Chondrocyte (in vitro differentiated cells): Measurements from ENCODE around the gene GRM5. TPM values are rescaled to one million over a fixed set of nuclear protein-coding genes. Genes with fewer than 3 reads are reported as not detected.
"Not testable (repeated sequence)": the region's sequence is repeated elsewhere in the genome, so short reads cannot be mapped to it uniquely, and the experiment has no call there.

ENCODE experiments used
- DNase-seq: peaks from one replicate; pipeline ENCODE4 v3.0.0; 2021; ENCODE audit warnings: mixed read lengths, low spot score
- H3K27ac Mint-ChIP-seq: one replicate; pipeline ENCODE4 v1.8.0; 2021; ENCODE audit warnings: mild to moderate bottlenecking, moderate library complexity, mixed read lengths; ENCODE audit not compliant: unreplicated experiment
- H3K27me3 Mint-ChIP-seq: 2 replicates; pipeline ENCODE4 v1.8.0; 2021; ENCODE audit warnings: low read depth, mixed read lengths
- H3K36me3 Mint-ChIP-seq: 2 replicates; pipeline ENCODE4 v1.8.0; 2021; ENCODE audit warnings: low read depth, mixed read lengths
- H3K4me1 Mint-ChIP-seq: 2 replicates; pipeline ENCODE4 v1.8.0; 2021; ENCODE audit warnings: low read depth, mild to moderate bottlenecking, mixed read lengths
- H3K4me3 Mint-ChIP-seq: one replicate; pipeline ENCODE4 v1.8.0; 2021; ENCODE audit warnings: mild to moderate bottlenecking, moderate library complexity, mixed read lengths; ENCODE audit not compliant: unreplicated experiment
- H3K9me3 Mint-ChIP-seq: 2 replicates; pipeline ENCODE4 v1.8.0; 2021; ENCODE audit warnings: low read depth, mixed read lengths
- CTCF ChIP-seq: fragments of 200-600 bp; sonication (generic); IDR thresholded peaks from 2 replicates; pipeline ENCODE4 v1.5.0; 2021; ENCODE audit warnings: antibody characterized with exemption, mild to moderate bottlenecking, moderate library complexity
- total RNA-seq: library from RNA; stranded (reverse); gene quantifications from 3 replicates; pipeline ENCODE4 v1.2.1, GENCODE V29; 2021

GRM5 gene
- total RNA-seq, 1 donor from 2014 or later: 0.52 TPM

- Mint-ChIP-seq H3K36me3 (no peaks in the 10 kb centered on the region), H3K4me3 (no peak overlapping the region), H3K27me3 (peaks cover 2% of the 10 kb centered on the region), H3K27ac (no peak overlapping the region), H3K4me1 (no peaks in the 10 kb centered on the region), H3K9me3 (no peaks in the 10 kb centered on the region)
- TF ChIP-seq CTCF: no peak
- DNase-seq: no peak
These were observed 49.6 kb downstream of the GRM5 start for GRCh38 chr11:89016214-89016613.

- no peak overlapping the region for H3K27ac Mint-ChIP-seq
- H3K36me3 Mint-ChIP-seq: no peaks in the 10 kb centered on the region
- H3K27me3 Mint-ChIP-seq: peaks cover 2% of the 10 kb centered on the region
- no peak for TF ChIP-seq CTCF
- DNase-seq: no peak
- no peaks in the 10 kb centered on the region for H3K9me3 Mint-ChIP-seq
- no peaks in the 10 kb centered on the region for H3K4me1 Mint-ChIP-seq
- H3K4me3 Mint-ChIP-seq: no peak overlapping the region
These were observed 50.2 kb downstream of the GRM5 start for GRCh38 chr11:89015614-89016013.

GRCh38 chr11:89000852-89001251 lies 64.9 kb downstream of the GRM5 start:
- not testable (repeated sequence) for H3K36me3 Mint-ChIP-seq, H3K4me3 Mint-ChIP-seq, H3K9me3 Mint-ChIP-seq

GRCh38 chr11:88979641-88980040 lies 86.1 kb downstream of the GRM5 start:
- Mint-ChIP-seq H3K27ac (peak overlapping the region; percentile 0), H3K4me3 (no peak overlapping the region), H3K4me1 (peaks cover 7% of the 10 kb centered on the region), H3K9me3 (no peaks in the 10 kb centered on the region), H3K36me3 (no peaks in the 10 kb centered on the region), H3K27me3 (peaks cover 3% of the 10 kb centered on the region)
- no peak for DNase-seq
- TF ChIP-seq CTCF: no peak

More at GRCh38 chr11:89000852-89001251, 64.9 kb downstream of the GRM5 start:
- H3K27ac Mint-ChIP-seq, H3K4me1 Mint-ChIP-seq, DNase-seq: not testable (repeated sequence)
- peaks cover 16% of the 10 kb centered on the region for H3K27me3 Mint-ChIP-seq

GRCh38 chr11:88978992-88979391 lies 86.8 kb downstream of the GRM5 start:
- H3K9me3 Mint-ChIP-seq, H3K36me3 Mint-ChIP-seq, DNase-seq, H3K4me3 Mint-ChIP-seq, H3K4me1 Mint-ChIP-seq, H3K27ac Mint-ChIP-seq, H3K27me3 Mint-ChIP-seq: not testable (repeated sequence)

- H3K4me3 Mint-ChIP-seq, H3K9me3 Mint-ChIP-seq, DNase-seq, H3K4me1 Mint-ChIP-seq, H3K27me3 Mint-ChIP-seq, H3K27ac Mint-ChIP-seq, H3K36me3 Mint-ChIP-seq: not testable (repeated sequence)
These were observed 90.3 kb downstream of the GRM5 start for GRCh38 chr11:88975441-88975840.

- H3K27me3 Mint-ChIP-seq: peaks cover 8% of the 10 kb centered on the region
- H3K4me1 Mint-ChIP-seq: no peaks in the 10 kb centered on the region
- peaks cover 4% of the 10 kb centered on the region for H3K9me3 Mint-ChIP-seq
- no peak for DNase-seq
- H3K4me3 Mint-ChIP-seq: no peak overlapping the region
- no peaks in the 10 kb centered on the region for H3K36me3 Mint-ChIP-seq
- no peak for TF ChIP-seq CTCF
- H3K27ac Mint-ChIP-seq: no peak overlapping the region
These were observed 93.6 kb downstream of the GRM5 start for GRCh38 chr11:88972210-88972609.

GRCh38 chr11:88961621-88962020 lies 104.2 kb downstream of the GRM5 start:
- not testable (repeated sequence) for H3K27ac Mint-ChIP-seq, H3K36me3 Mint-ChIP-seq, H3K9me3 Mint-ChIP-seq, H3K4me3 Mint-ChIP-seq, DNase-seq, H3K4me1 Mint-ChIP-seq, H3K27me3 Mint-ChIP-seq

GRCh38 chr11:88959857-88960256 lies 105.9 kb downstream of the GRM5 start:
- H3K4me3 Mint-ChIP-seq, H3K36me3 Mint-ChIP-seq, H3K9me3 Mint-ChIP-seq, H3K27ac Mint-ChIP-seq, DNase-seq, H3K4me1 Mint-ChIP-seq: not testable (repeated sequence)
- peaks cover 11% of the 10 kb centered on the region for H3K27me3 Mint-ChIP-seq
